ENCODE results near the gene FAM221B.

FAM221B gene

GRCh38 chr9:35829764-35830096, 1.2 kb upstream of the FAM221B start:
- H3K4me3 ChIP-seq (ENCODE audit: low read length) = peak overlapping the region; percentile 73
- TF ChIP-seq CTCF (conservative IDR thresholded peaks at IDR 0.05; ENCODE audit: low read length) = no peak
- no peak for DNase-seq (ENCODE audit: low read depth)

- DNase-seq (ENCODE audit: low read depth) = peak; percentile 90
- peak within 1 kb of the TSS; percentile 73 for H3K4me3 ChIP-seq (ENCODE audit: low read length)
- TF ChIP-seq CTCF (conservative IDR thresholded peaks at IDR 0.05; ENCODE audit: low read length) = no peak
These were observed 692 bp upstream of the FAM221B start, which contains the start of gene TMEM8B for GRCh38 chr9:35829084-35829763. TSS of gene TMEM8B (plus strand) at chr9:35829228. CDS start at chr9:35829448, 220 bp downstream.

DNA sequence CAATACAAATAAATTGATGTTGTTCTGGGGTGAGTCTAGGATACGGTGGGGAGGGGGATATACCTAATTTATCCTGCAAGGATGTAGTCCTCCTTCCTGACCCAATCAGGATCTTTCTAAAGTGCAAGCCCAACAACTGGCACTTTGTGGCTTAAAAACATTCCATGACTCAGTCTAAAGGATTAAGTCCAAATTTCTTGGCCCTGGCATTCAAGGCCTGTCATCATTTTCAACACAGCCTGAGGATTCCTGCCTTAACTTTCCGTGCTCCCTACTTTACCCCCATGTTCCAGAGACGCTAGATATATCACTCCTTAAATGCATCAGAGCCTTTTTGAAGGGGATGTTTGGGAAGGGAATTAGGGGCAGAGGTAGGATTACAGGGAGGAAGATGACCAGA, 1.0 kb downstream of the FAM221B start:
- no peak overlapping the region for H3K4me3 ChIP-seq (ENCODE audit: low read length)
- no peak for TF ChIP-seq CTCF (conservative IDR thresholded peaks at IDR 0.05; ENCODE audit: low read length)
- DNase-seq (ENCODE audit: low read depth) = peak; percentile 83

DNA sequence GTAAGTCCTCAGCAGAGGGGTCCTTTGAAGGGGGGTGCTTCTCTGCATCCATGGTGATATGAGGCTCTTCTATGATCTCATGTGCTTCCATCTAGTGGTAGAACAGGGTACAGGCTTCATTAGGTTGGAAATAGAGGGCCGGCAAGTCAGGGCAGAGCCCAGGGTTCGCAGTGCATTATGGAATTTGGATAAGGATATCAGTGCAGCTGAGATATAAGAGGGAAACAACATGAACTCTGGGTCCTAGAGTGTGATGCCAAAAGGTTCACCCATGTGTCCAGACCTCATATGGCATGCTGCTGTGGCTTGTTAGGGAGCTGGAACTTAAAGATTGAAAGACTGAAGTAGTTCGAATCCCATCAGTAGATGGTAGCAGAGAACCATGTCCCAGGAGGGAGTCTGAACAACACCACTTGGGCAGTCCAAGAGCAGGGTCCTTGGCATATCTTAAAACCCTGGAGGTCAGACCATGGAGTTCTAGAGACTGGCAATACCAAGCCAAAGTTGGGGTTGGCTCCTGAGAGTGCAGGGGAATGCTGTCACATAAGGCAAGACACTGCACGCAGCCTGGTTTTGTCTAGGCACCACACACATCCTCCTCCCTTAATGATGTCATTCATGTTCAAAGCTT, 2.3 kb downstream of the FAM221B start:
- peak; percentile 79 for TF ChIP-seq CTCF (conservative IDR thresholded peaks at IDR 0.05; ENCODE audit: low read length)

DNA sequence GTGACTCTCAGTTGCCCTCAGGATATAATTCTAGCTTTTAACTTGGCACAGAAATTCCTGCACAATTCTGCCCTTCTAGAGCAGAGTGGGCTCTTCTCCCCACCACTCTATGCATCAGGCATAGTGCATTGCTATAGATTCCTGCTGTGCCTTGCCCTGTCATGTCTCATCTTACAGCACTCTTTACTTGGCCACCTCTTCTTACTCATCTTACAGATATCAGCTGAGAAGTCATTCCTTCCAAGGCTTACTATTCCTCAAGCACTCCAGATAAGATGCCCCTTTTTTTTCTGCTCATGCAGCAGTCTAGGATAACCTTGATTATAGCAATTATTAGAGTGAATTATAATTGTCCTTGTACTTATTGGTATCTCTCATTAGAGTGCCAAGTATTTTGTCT, 5.6 kb downstream of the FAM221B start:
- no peak overlapping the region for H3K4me3 ChIP-seq (ENCODE audit: low read length)
- no peak for DNase-seq (ENCODE audit: low read depth)
- no peak for TF ChIP-seq CTCF (conservative IDR thresholded peaks at IDR 0.05; ENCODE audit: low read length)

More for the DNA sequence above, 2.3 kb downstream of the FAM221B start:
- DNase-seq (ENCODE audit: low read depth) = peak; percentile 65
- no peak overlapping the region for H3K4me3 ChIP-seq (ENCODE audit: low read length)

DNA sequence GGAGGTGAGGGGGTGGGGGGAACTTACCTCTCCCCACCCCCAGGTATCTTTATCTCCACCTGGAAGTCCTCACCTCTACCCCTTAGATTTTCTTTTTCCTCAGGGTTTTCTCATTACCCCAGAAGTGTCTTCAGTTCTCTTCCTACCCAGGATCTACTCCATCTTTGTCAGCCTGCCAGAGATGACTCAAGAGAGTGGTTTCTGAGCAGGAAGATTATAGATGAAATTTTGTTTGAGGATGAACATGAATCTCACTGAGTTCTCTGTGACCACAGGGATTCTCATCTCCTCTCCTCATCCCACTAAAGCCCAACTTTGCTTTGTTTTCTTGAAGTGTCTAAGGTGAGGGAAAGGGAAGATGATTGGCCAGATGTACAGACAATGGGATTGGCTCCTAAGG, 8.5 kb downstream of the FAM221B start:
- peak; percentile 82 for DNase-seq (ENCODE audit: low read depth)
- H3K4me3 ChIP-seq (ENCODE audit: low read length) = no peak overlapping the region
- TF ChIP-seq CTCF (conservative IDR thresholded peaks at IDR 0.05; ENCODE audit: low read length) = no peak

DNA sequence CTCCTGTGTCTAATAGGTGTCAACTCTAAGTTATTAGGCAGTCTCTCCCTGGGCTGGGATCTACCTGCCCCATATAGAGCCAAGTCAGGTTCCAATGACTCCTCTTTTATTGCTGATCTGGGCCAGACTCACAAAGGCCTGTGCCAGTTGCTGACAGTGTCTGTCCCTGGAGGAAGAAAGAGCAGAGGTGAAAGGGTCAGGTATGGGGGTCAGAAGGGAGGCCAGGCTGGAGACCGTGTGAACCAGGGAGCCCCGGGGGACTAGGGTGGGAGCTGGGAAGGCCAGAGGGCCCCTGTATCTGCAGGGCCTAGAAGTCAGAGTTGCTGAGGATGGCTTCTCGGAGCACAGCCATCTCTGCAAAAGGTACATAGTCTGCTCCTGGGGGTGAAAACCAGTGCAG, 10.2 kb downstream of the FAM221B start:
- H3K4me3 ChIP-seq (ENCODE audit: low read length) = no peak overlapping the region
- no peak for TF ChIP-seq CTCF (conservative IDR thresholded peaks at IDR 0.05; ENCODE audit: low read length)
- DNase-seq (ENCODE audit: low read depth) = no peak

Data from AG10803 (cell line).